Neural progenitor cell (in vitro differentiated cells): ENCODE measurements around the gene CXCL17. TPM values are rescaled to one million over a fixed set of nuclear protein-coding genes. Genes with fewer than 3 reads are reported as not detected.

Experiments used
- DNase-seq: peaks from one replicate; pipeline ENCODE4 v3.0.0-alpha.2; 2016; ENCODE audit warnings: low spot score
- H2AFZ ChIP-seq: fragments of 200-600 bp; sonication (generic); replicated peaks from 2 replicates; pipeline ENCODE4 v1.6.1; 2016; ENCODE audit warnings: antibody characterized with exemption
- H3F3A ChIP-seq: fragments of 200-600 bp; sonication (generic); 2 replicates; pipeline ENCODE4 v1.6.1; 2016; ENCODE audit warnings: antibody characterized with exemption, low read depth
- H3K27ac ChIP-seq: fragments of 200-600 bp; sonication (generic); 2 replicates; pipeline ENCODE4 v1.5.1; 2016; ENCODE audit warnings: mild to moderate bottlenecking
- H3K27me3 ChIP-seq: fragments of 200-600 bp; sonication (generic); 2 replicates; pipeline ENCODE4 v1.6.1; 2016; ENCODE audit warnings: mild to moderate bottlenecking, moderate library complexity
- H3K36me3 ChIP-seq: fragments of 200-600 bp; sonication (generic); 2 replicates; pipeline ENCODE4 v1.5.1; 2016
- H3K4me1 ChIP-seq: fragments of 200-600 bp; sonication (generic); 2 replicates; pipeline ENCODE4 v1.6.1; 2016; ENCODE audit warnings: mixed run types
- H3K4me2 ChIP-seq: fragments of 200-600 bp; sonication (generic); 2 replicates; pipeline ENCODE4 v1.6.1; 2016
- H3K4me3 ChIP-seq: fragments of 200-600 bp; sonication (generic); 2 replicates; pipeline ENCODE4 v1.5.1; 2016
- H3K79me2 ChIP-seq: fragments of 200-600 bp; sonication (generic); 2 replicates; pipeline ENCODE4 v1.6.1; 2016; ENCODE audit warnings: low read depth
- H3K9ac ChIP-seq: fragments of 200-600 bp; sonication (generic); 2 replicates; pipeline ENCODE4 v1.6.1; 2016
- H3K9me3 ChIP-seq: fragments of 200-600 bp; sonication (generic); 2 replicates; pipeline ENCODE4 v1.5.1; 2016; ENCODE audit warnings: low read depth
- H4K20me1 ChIP-seq: fragments of 200-600 bp; sonication (generic); 2 replicates; pipeline ENCODE4 v1.6.1; 2016; ENCODE audit warnings: low read depth
- H3K27ac Mint-ChIP-seq: 3 replicates; pipeline ENCODE4 v1.8.0; 2021; ENCODE audit warnings: mixed read lengths
- H3K27me3 Mint-ChIP-seq: 2 replicates; pipeline ENCODE4 v1.8.0; 2022; ENCODE audit warnings: low read depth, mild to moderate bottlenecking, inconsistent platforms, moderate library complexity, mixed read lengths; ENCODE audit not compliant: insufficient read depth
- H3K36me3 Mint-ChIP-seq: 3 replicates; pipeline ENCODE4 v1.8.0; 2021; ENCODE audit warnings: mixed read lengths
- H3K4me1 Mint-ChIP-seq: 3 replicates; pipeline ENCODE4 v1.8.0; 2021; ENCODE audit warnings: mixed read lengths
- H3K4me3 Mint-ChIP-seq: 3 replicates; pipeline ENCODE4 v1.8.0; 2021; ENCODE audit warnings: mild to moderate bottlenecking, moderate library complexity, mixed read lengths
- H3K9me3 Mint-ChIP-seq: 3 replicates; pipeline ENCODE4 v1.8.0; 2020; ENCODE audit warnings: mixed read lengths
- CTCF ChIP-seq: fragments of 200-600 bp; sonication (generic); IDR thresholded peaks from 2 replicates; pipeline ENCODE4 v1.5.1; 2017; ENCODE audit warnings: antibody characterized with exemption, mild to moderate bottlenecking
- EZH2 ChIP-seq: fragments of 200-600 bp; sonication (generic); IDR thresholded peaks from 2 replicates; pipeline ENCODE4 v1.6.1; 2017; ENCODE audit warnings: antibody characterized with exemption, mild to moderate bottlenecking, moderate library complexity
- EZH2phosphoT487 ChIP-seq: fragments of 200-600 bp; sonication (generic); IDR thresholded peaks from 2 replicates; pipeline ENCODE4 v1.6.1; 2017; ENCODE audit warnings: antibody characterized with exemption
- total RNA-seq: library from RNA; depleted of rRNA; stranded (reverse); fragments of >200 nt; gene quantifications from 2 replicates; pipeline ENCODE4 v1.2.3, GENCODE V29; 2015; ENCODE audit warnings: low replicate concordance

The CXCL17 gene
- total RNA-seq, 1 donor from 2014 or later, result not detected

DNA sequence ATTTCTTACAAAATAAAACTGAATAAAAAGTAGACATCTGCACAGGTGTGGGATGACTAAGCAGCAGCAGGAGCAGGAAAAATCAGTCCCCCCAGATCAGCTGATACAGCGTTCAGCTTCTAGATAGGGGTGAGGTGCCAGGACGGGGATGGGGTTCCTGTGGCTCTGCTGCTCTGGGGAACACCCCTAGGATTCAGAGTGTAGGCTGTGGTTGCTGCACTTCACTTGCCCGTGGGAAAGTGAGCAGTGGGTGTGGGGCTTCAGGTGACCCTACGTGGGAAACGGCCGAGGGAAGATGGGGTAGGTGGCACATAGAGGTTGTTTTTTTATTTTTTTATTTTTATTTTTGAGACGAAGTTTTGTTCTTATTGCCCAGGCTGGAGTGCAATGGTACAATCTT, 3.2 kb upstream of the CXCL17 start:
- Histone ChIP-seq H3K27ac (no peak overlapping the region), H3K4me2 (no peak overlapping the region), H3K27me3 (no peaks in the 10 kb centered on the region), H2AFZ (no peak overlapping the region), H3K9me3 (no peaks in the 10 kb centered on the region), H3K79me2 (no peaks in the 10 kb centered on the region), H3K36me3 (no peaks in the 10 kb centered on the region), H3F3A (peaks cover 5% of the 10 kb centered on the region), H3K4me3 (no peak overlapping the region), H3K4me1 (peaks cover 7% of the 10 kb centered on the region), H3K9ac (no peak overlapping the region), H4K20me1 (no peaks in the 10 kb centered on the region)
- no peaks in the 10 kb centered on the region for H3K9me3 Mint-ChIP-seq
- no peak for DNase-seq
- peaks cover 3% of the 10 kb centered on the region for H3K27me3 Mint-ChIP-seq
- TF ChIP-seq EZH2phosphoT487 (no peak), EZH2 (no peak), CTCF (no peak)
- no peaks in the 10 kb centered on the region for H3K36me3 Mint-ChIP-seq
- no peak overlapping the region for H3K27ac Mint-ChIP-seq
- H3K4me3 Mint-ChIP-seq, result no peak overlapping the region
- H3K4me1 Mint-ChIP-seq, result peaks cover 8% of the 10 kb centered on the region

DNA sequence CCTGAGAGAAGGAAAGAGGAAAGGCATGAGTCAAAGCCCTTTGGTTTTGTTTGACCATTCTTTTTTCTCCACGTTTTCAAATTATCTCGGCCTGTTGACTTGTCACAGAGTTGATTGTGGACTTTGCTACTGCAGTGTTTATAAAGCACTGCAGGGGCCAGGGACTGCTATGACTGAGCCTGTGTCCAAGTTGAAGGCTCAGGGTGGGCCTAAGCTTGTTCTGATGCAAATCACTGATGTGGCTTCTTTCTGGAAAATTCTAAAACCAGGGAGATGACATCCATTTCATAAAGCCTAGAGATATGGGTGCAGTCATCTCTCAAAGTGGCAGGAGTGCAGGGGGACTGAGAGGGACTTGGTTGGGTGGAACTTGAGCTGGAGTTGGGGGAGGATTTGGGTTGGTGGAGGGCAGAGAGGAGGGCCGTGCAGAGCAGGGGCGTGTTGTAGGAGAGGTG, 1.2 kb upstream of the CXCL17 start:
- H4K20me1 ChIP-seq, result no peaks in the 10 kb centered on the region
- no peaks in the 10 kb centered on the region for H3K79me2 ChIP-seq
- no peak for TF ChIP-seq CTCF
- no peak for TF ChIP-seq EZH2
- no peak for TF ChIP-seq EZH2phosphoT487
- no peaks in the 10 kb centered on the region for H3K36me3 ChIP-seq
- no peaks in the 10 kb centered on the region for H3K9me3 ChIP-seq
- H3K4me2 ChIP-seq, result no peak overlapping the region
- H3K27ac ChIP-seq, result no peak overlapping the region
- H3K4me3 ChIP-seq, result no peak overlapping the region
- no peaks in the 10 kb centered on the region for H3K9me3 Mint-ChIP-seq
- H2AFZ ChIP-seq, result no peak overlapping the region
- H3K9ac ChIP-seq, result no peak overlapping the region
- H3F3A ChIP-seq, result peaks cover 5% of the 10 kb centered on the region
- no peak overlapping the region for H3K27ac Mint-ChIP-seq
- no peak overlapping the region for H3K4me3 Mint-ChIP-seq
- peaks cover 7% of the 10 kb centered on the region for H3K4me1 ChIP-seq
- H3K27me3 Mint-ChIP-seq, result peaks cover 3% of the 10 kb centered on the region
- H3K27me3 ChIP-seq, result no peaks in the 10 kb centered on the region
- DNase-seq, result no peak
- peaks cover 8% of the 10 kb centered on the region for H3K4me1 Mint-ChIP-seq
- H3K36me3 Mint-ChIP-seq, result no peaks in the 10 kb centered on the region

GRCh38 chr19:42441049-42441445, 1.7 kb downstream of the CXCL17 start:
- no peak overlapping the region for H3K27ac ChIP-seq
- no peak for DNase-seq
- H3K4me3 ChIP-seq, result no peak overlapping the region
- no peak overlapping the region for H2AFZ ChIP-seq
- no peaks in the 10 kb centered on the region for H3K79me2 ChIP-seq
- peaks cover 5% of the 10 kb centered on the region for H3K27me3 Mint-ChIP-seq
- no peaks in the 10 kb centered on the region for H3K9me3 Mint-ChIP-seq
- H3K27me3 ChIP-seq, result no peaks in the 10 kb centered on the region
- H3K9ac ChIP-seq, result no peak overlapping the region
- H3K27ac Mint-ChIP-seq, result no peak overlapping the region
- H3K4me1 Mint-ChIP-seq, result peaks cover 8% of the 10 kb centered on the region
- H3K36me3 Mint-ChIP-seq, result no peaks in the 10 kb centered on the region
- no peaks in the 10 kb centered on the region for H3K36me3 ChIP-seq
- peaks cover 7% of the 10 kb centered on the region for H3K4me1 ChIP-seq
- H3F3A ChIP-seq, result peaks cover 5% of the 10 kb centered on the region
- H3K9me3 ChIP-seq, result no peaks in the 10 kb centered on the region
- H3K4me2 ChIP-seq, result no peak overlapping the region
- H3K4me3 Mint-ChIP-seq, result no peak overlapping the region
- H4K20me1 ChIP-seq, result peaks cover 3% of the 10 kb centered on the region
- no peak for TF ChIP-seq EZH2phosphoT487
- no peak for TF ChIP-seq CTCF
- no peak for TF ChIP-seq EZH2
